Measurements from ENCODE around the gene ZNF366.
"Not testable (repeated sequence)": the region's sequence is repeated elsewhere in the genome, so short reads cannot be mapped to it uniquely, and the experiment has no call there.

Gene ZNF366

DNA sequence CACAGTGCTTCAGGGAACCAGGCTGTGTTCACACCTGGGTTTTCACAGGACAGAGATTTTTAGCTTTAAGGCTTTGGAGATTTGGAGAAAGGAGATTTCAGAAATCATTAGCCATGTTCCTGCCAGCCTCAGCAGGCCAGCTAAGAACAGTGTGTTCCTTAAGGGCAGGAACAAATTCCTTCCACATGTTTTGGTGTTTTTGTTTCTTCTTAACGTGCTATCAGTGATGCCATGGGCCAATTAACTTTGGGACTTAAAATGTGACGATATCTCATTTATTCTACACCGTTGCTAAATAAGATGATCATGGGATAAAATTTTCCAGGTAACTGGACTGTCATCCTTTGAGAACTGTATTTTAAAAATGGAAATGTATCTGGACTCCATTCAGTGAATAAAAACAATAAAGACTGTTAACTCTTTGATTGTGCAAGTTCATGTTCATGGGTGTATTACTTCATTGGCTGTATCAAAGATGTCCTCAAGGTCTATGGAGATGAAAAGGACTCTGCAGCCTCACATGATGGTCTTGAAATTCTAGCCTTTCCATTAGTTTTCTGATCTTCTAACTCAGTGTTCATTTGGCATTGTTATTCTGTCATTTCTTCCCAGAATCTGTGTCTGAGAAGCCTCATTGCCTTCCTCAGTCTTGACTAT is 72.3 kb downstream of the ZNF366 start:
- DNase-seq: no peak

DNA sequence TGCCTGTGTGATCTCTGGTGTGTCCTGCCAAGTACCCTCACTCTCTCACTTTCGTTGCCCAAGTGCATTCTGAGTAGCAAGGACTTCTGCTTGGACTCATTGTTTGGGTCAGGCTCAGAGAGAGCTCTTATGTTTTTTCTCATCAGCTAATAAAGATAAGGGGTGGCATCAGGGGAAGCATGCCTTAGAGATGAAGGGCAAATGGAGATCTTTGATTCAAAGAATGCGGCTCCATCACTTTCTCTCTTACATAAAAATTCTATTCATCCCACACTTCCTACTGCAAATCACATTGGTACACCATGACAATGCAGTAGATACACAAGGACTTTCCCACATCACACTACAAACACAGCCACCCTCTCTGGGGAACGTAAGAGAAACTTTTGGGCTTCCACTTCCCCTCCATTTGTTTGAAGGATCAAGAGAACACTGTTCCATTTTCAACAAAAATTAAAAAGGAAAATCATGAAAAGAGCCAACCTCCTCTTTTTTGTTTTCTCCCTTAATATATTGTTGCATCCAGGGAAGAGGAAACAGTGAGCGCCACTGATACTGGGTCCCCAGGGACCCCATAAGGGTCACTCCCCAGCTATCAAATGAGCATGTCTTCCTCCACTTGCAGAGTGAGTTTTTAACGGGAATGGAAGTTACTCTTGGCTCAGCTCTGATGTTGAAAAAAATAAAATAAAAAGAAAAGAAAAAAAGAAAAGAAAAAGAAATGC is 73.0 kb downstream of the ZNF366 start:
- no peak for DNase-seq

DNA sequence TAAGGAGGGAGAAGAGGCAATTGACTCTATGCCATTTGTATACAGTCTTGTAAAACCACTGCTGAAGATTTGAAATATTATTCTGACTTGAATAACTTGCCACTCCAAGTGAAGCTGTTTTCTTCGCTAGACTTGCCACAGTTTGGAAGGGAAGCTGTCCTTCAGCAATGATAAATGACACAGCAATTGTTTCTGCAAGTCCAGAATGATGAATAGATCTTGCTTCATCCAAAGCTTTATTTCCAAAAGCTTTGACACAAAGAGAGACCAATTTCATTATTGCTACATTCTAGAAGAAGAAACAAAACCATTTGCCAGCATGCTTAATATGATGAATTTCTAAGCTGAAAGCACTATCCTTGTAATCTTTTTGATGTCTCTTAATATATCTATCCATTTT is 73.7 kb downstream of the ZNF366 start:
- DNase-seq: no peak

DNA sequence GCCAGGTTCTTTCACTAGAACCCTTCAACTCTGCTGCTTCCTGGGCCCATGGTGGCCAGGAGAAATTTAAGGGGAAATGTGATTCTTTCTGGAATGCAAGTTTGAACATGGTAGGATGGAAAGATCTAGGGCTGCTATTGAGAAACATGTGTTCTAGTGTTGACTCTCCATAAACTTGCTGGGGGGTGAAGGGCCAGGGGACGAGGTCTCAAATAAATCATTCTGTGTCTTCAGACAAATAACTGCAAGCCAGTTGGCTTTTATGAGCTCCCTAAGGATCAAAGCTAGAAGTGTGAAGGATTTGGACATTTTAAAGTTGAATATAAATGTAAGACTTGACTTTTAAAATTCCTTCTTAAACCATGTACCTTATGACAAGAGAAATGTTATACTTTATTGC is 78.5 kb downstream of the ZNF366 start:
- DNase-seq: no peak

DNA sequence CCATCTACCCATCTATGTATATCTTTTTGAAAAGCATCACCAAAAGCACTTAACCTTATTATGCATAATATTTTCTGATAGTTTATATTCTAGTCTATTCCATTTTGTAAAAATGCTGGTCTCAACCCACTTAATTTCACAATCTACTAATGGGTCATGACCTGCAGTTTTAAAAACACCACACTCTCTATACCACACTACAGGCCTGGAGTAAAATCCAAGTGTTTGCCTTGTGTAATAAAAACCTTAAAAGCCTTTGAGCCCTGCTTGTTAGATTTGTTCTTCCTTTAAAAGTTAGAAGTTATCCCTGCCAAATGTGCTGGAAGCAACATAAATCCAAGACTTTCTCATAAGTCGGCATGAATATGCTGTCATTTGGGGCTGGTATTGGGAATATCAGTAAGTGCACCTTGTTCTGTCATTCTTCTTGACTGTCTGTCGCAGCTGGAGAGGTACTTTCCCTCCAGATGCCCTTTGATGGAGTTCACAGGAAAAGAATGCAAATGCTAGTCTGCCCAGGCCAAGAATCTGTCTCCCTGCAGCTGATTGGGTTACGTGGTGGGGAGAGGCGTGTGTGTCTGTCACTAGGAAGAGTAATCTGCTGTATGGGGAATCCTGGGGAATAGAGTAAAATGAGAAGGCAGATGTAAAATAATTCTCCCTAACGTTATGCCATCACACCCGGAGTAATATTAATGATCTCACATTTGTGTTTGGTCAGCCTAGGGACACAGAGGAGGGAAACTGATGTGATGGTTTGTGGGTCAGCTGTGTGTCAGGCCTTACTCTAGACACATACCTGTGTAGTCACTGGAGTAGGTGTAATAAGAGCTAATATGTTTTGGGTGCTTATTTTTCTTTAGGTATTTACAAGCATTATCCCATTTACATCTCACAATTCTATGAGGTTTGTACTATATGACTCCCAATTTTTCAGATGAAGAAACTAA is 79.4 kb downstream of the ZNF366 start:
- DNase-seq: no peak

DNA sequence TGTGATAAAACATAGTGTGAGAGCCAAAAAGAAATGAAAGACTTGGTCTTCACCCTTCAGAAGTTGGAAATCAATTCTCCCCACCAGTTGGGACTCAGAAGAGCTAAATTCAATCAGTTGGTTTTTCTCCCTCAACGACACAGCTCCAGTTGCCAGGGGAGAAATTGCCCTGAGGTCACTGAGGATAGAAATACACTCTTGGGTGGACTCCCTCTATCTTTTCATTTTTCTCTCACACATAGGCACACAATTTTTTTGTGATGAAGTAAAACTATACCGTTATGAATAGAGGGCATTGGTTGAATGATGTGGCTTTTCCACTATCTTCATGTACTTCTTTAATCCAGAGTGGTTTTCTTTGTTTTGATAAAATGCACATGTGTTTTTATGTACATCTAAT is 80.2 kb downstream of the ZNF366 start:
- no peak for DNase-seq

DNA sequence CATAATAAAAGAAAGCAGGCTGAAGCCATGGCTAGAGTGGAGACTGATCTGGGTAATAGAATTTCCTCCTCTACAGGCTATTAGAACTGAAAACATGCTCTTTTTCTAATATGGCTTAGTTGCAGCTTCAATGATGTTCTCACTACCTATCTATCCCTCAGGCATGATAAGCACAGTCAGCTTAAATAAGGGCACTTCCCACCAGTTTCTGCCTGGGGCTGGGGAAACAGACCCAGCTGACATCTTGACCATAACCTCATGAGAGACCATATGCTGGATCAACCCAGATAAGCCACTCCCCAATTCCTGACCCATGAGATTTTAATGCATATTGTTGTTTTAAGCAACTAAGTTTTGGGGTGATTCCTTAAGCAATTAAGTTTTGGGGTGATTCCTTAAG is 81.2 kb downstream of the ZNF366 start:
- DNase-seq: no peak

DNA sequence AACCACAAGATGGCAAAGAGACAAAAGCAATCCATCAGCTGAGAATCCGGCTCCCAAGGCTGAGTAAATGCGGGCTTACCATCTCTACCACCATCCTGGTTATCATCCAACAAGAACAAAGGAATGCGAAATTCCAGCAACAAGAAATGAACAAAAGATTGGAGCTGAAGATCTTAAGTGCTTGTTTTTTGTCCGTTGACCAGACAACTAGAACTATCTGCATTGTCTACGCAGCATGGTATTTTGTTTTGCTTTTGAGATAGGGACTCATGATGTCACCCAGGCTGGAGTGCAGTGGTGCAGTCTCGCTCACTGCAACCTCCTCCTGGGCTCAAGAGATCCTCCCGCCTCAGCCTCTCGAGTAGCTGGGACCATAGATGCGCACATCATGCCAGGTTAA is 88.9 kb downstream of the ZNF366 start:
- DNase-seq: no peak

DNA sequence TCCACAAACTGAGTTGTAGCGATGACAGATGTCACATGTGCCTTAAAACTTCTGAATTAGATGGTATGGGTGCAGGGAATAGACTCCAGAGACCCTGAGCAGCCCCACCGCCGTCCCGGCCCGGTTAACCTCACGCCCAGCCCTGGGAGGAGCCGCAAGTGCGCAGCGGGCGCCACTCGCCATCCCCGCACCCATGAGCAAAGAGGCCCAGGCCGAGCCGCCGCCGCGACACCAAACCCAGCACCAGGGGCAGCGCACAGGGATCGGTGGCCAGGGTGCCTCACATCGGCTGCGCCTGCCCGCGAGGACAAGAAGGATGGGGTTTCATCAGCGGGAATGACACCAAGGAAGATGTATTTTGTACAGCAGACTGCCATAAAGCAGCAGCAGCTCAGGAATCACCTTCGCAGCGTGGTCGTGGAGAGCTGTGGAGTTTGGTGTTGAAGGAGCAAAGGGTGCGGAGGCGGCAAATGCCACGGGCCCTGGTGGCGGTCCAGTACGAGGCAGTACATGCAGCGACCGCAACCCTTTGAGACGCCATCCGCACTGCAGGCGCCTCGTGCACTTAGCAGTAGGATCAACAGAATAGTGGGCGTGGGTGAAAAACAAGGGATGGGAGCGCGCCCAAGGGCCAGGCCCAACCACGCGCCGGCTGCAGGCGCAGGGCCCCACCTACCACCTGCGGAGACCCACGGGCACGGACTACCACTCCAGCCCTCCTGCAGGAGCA is 89.7 kb downstream of the ZNF366 start:
- DNase-seq: no peak

DNA sequence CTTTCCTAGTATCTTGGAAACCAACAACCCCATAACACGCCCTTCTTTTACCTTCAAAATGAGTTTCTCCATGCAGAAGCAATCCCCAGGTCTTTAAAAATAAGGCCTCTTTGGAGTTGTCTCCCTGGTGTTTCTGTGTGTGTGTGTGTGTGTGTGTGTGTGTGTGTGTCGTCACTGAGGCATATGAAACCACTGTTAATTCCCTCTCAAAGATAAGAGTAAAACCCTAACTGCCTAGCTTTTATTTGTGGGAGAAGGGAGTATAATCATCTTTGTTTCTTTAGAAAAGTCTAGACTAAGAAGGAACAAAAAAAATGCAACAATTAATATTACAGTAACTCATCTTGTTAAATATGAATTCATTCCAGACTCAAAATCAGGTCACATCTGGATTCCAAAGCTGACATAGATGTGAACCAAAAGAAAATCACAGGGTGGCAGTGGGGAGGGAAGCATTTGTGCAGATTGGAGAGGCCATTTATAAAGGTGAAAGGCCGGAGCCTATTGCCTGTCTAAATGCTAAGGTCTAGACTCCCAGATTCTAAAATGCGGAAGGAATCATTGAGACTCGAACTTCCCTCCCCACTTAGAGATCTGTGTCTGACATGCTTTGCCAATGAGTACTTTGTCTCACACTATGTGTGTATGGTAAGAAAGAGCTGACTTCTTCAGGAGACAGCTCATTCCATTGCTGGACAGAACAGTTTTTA is 91.4 kb downstream of the ZNF366 start:
- DNase-seq: no peak

DNA sequence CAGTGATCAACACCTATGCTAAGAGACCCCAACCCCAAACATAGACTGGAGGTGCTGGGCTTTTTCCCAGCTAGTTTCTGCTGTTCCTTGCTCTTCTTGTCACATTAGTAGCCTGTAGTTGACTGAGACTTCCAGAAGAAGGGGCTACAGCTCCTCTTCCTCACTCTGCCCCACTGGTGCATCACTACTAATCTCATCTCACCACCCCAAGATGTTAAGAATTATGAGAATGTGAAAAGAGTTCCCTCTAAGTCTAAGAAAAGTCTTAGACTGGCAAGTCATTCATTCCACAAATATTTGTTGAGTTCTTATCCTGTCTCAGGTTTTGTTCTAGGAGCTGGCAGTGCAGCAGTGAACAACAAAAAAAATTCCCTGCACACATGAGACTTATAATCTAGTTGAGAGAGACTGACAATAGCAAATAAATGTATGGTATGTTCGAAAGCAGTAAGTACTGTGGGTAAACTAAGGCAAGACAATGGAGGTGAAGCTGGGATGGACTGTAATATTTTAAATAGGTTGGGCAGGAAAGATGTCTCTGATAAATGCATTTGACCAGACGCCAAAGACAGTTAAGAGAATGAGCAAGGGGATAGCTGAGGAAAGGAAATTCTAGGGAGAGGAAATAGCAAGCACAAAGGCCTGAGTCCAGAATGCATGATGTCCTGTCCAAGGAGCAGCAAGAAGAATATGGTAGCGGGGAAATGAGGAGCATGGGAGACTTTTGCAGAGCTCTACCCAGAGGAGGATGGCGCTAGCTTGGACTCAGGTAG is 94.7 kb downstream of the ZNF366 start:
- no peak for DNase-seq

DNA sequence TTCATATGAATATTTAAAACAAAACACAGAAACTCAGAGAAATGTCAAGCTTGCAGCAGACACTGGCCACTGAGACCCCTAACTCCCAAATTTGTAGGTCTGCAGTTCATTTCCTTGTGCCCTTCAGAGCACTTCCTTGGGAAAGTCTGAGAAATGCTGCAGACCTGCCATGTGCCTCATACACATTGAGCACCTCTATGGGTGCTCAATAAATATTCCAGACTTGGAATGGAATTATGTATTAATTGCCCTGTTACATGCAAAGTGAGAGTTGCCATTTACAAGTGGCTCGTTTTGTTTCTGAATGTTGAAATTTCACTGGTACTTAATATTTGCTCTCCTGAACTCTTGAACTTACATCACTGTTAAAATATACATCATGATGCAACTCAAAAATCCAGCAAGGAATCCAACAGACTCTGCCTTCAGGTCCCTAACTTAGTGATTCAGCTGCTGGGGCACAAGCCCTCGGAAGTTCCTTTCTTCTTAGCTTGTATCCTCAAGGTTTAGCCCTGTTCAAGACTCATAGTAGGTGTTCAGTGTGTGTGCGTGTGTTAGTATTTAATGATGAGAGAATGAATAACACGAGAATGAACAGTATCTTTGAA is 96.4 kb downstream of the ZNF366 start:
- no peak for DNase-seq

DNA sequence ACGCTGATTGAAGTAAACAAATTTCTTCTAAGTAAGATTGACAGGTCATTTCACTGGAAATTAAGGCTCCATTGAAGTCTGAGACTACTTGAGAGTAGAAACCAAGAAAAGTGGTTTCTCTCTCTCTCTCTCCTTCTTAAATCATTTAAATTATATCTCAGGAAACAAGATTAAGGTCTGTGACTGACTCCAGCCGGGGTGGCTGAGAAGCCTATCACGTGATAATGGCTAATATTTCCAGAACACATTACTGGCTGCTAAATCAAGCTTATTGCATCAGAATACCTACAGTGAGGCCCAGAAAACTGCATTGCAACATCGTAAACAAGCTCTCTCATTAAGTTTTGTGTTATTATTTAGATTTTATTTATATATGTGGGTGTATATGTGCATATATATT is 98.6 kb downstream of the ZNF366 start:
- no peak for DNase-seq

DNA sequence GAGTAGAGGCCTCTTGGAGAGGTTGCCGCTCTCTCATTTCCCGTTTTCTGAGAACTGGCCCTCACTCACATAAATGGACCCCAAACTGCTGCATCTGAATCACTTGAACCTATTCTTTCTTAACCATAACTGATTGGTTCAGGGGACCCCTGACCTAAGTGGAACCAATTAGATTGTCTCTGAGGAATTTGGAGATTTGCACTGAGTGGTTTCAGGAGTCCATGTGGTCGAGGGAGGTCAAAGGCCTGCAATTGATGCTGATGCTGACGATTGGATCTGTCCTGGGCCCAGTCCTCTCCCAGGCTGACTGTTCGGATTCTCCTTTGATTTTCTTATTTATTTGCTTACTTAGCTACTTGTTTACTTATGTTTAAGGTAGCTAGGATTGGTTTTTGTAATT is 99.1 kb downstream of the ZNF366 start:
- DNase-seq: no peak

DNA sequence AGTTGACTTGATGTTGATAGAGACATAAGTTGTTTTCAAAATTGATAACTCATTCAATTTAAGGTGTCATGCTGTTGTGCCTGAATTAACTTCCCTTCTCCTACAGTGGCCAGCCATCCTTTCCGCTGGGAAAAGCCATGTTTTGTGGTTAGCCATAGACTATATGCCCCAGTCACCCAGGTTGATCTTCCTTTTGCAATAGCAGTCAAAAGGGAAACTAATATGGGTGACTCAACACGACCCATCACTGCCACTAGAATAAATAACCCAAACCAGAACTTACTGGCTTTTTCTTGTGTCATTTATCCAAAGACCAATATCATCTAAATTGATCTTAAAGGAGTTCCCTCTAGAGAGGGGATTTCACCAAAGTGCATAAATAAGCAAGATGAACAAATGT is 99.7 kb downstream of the ZNF366 start:
- no peak for DNase-seq

DNA sequence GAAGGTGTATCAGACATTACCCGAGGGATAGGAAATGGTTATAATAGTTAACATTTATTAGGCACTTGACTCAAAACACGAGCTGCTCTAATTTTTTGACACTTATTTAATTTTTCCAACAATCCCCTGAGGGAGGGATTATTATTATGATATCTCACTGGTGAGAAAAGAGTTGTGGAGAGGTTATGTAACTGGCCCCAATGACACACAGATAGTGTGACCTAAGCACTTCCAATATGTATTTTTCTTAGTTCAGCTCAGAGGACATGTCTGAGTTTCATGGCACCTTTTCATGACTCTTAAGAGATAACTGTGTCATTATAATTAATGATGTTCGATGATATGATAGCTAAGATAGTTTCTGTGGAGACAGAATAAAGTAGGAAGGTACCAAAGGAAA is 100.1 kb downstream of the ZNF366 start:
- no peak for DNase-seq

DNA sequence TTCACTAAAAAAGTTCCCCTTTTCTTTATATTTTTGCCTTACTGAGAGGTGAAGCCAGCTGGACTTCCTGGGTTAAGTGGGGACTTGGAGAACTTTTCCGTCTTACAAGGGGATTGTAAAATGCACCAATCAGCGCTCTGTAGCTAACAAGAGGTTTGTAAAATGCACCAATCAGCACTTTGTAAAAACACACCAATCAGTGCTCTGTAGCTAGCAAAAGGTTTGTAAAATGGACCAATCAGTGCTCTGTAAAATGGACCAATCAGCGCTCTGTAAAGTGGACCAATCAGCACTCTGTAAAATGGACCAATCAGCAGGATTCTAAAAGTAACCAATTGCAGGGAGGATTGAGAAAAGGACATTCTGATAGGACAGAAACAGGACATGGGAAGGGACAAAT is 102.4 kb downstream of the ZNF366 start:
- not testable (repeated sequence) for DNase-seq

DNA sequence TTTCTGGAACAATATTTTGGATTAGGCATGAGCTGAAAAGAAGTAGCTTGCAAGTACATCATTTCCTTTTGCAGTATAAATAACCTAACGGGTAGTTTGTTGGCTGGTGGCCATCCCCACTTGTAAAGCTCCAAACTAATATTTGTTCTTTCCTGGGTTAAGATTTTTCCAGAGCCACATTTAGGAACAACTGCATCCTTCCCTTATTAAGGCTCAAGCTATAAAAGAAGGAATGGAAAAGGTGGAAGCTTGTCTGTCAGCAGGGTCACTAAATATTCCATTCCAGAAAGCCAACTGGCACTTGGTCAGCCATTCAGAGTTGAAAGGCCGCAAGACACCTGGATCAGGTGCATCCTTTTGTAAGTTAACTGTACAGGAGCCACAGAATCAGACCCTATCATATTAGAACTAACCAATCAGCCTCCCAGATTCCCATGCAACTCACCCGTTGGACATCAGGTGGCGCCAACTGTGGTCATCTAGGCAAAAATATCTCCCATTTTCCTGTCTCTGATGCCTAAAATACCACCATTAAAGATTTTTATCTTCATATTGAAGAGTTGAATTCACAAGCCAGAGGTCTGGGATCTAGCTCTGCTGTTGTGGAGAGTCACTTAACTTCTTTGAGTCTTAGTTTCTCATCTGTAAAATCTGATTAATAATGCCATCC is 104.1 kb downstream of the ZNF366 start:
- no peak for DNase-seq

DNA sequence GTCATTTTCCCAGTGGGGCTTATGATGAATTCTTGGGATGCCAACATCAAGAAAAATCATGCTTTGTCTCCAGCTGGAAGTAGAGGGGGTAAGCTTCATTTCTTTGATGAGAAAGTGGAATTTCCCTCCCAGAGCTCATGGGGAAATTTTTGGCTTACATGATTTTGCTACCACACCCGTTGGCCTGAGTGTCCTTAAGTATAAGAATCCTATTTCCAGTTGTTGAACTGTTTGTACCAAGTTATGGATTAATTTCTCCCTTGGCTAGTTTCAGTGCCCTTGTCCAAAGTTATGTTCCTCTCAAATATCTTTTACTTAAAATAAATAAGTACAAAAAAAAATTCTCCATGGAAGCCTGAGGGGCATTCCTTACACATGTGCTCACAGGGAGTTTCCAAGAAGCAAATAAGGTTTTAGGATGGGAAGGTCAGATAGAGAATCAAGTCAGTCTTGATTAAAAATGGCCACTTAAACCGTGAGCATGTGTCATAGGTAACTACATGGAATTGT is 104.8 kb downstream of the ZNF366 start:
- no peak for DNase-seq

DNA sequence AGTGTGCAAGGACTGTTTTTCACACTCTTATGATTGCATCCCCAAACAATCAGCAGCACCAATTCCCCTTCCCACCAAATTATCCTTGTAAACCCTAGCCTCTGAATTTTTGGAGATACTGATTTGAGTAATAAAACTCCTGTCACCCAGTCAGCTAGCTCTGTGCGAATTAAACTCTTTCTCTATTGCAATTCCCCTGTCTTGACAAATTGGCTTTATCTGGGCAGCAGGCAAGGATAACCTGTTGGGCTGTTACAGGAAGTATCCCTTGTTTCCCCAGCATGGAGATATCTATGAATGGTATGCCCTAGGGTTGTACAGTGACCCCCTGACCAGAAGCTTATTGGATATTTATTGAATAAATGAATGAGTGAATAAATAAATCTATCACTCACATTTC is 106.3 kb downstream of the ZNF366 start:
- DNase-seq: no peak
